Thoracic aorta (tissue), 2 donors: ENCODE results near the gene CHIC2. TPM values are rescaled to one million over a fixed set of nuclear protein-coding genes. Genes with fewer than 3 reads are reported as not detected.

Source experiments
- ATAC-seq: fragments of 150-250 bp; one replicate; pipeline ENCODE4 v1.8.0; 2017; ENCODE audit warnings: low read depth; ENCODE audit not compliant: insufficient number of reproducible peaks, low FRiP score
- DNase-seq: peaks from one replicate; pipeline ENCODE4 v3.0.0-alpha.2; 2020; ENCODE audit warnings: low spot score
- H3K27ac ChIP-seq, 2 donors: fragments of 200-600 bp; sonication (generic); 1 replicate in 1 of 2; 2 replicates in 1 of 2; pipeline ENCODE4 v1.5.1; 2016; ENCODE audit warnings: mild to moderate bottlenecking in 2 of 2, moderate library complexity in 2 of 2
- H3K27me3 ChIP-seq: fragments of 200-600 bp; sonication (generic); replicated peaks from 2 replicates; pipeline ENCODE4 v1.6.0; 2016; ENCODE audit warnings: mild to moderate bottlenecking; ENCODE audit not compliant: insufficient read depth
- H3K36me3 ChIP-seq: fragments of 200-600 bp; sonication (generic); one replicate; pipeline ENCODE4 v1.5.1; 2016
- H3K4me1 ChIP-seq, 2 donors: fragments of 200-600 bp; sonication (generic); 1 replicate in 1 of 2; 2 replicates in 1 of 2; pipeline versions ENCODE4 v1.5.1 to v1.6.0; 2016; ENCODE audit warnings: low read depth in 2 of 2, mild to moderate bottlenecking in 1 of 2; ENCODE audit not compliant: control insufficient read depth in 1 of 2
- H3K4me3 ChIP-seq: fragments of 200-600 bp; sonication (generic); 2 replicates; pipeline ENCODE4 v1.5.1; 2016; ENCODE audit warnings: mild to moderate bottlenecking
- H3K9me3 ChIP-seq: fragments of 200-600 bp; sonication (generic); 2 replicates; pipeline ENCODE4 v1.5.1; 2016
- CTCF ChIP-seq: fragments of 200-600 bp; sonication (generic); IDR thresholded peaks from one replicate; pipeline ENCODE4 v1.5.1; 2019; ENCODE audit warnings: antibody characterized with exemption
- total RNA-seq, 2 donors: library from RNA; depleted of rRNA; stranded (reverse); fragments of >200 nt; gene quantifications; one replicate each; pipeline versions ENCODE4 v1.1.0 to v1.2.3, GENCODE V29; 2016

CHIC2 gene
- total RNA-seq, 2 donors from 2014 or later = 52.8 to 75.0 TPM

GRCh38 chr4:53962516-53963225, 101.7 kb downstream of the CHIC2 start:
- H3K27ac ChIP-seq = no peak overlapping the region
- ATAC-seq = no peak
- no peaks in the 10 kb centered on the region for H3K36me3 ChIP-seq
- no peaks in the 10 kb centered on the region for H3K9me3 ChIP-seq
- H3K27me3 ChIP-seq = no peaks in the 10 kb centered on the region
- H3K4me3 ChIP-seq = no peak overlapping the region
- H3K4me1 ChIP-seq = no peaks in the 10 kb centered on the region
- no peak for DNase-seq
- TF ChIP-seq CTCF = no peak

GRCh38 chr4:53961351-53961750, 103.1 kb downstream of the CHIC2 start:
- no peak for ATAC-seq
- no peak for TF ChIP-seq CTCF
- Histone ChIP-seq H3K36me3 (no peaks in the 10 kb centered on the region), H3K27ac (no peak overlapping the region), H3K4me1 (no peaks in the 10 kb centered on the region), H3K4me3 (no peak overlapping the region), H3K9me3 (no peaks in the 10 kb centered on the region), H3K27me3 (no peaks in the 10 kb centered on the region)
- no peak for DNase-seq

- no peak for ATAC-seq
- no peak for DNase-seq
- H3K27ac ChIP-seq = no peak overlapping the region
- TF ChIP-seq CTCF = no peak
- no peaks in the 10 kb centered on the region for H3K4me1 ChIP-seq
- no peaks in the 10 kb centered on the region for H3K27me3 ChIP-seq
- H3K36me3 ChIP-seq = no peaks in the 10 kb centered on the region
- H3K9me3 ChIP-seq = no peaks in the 10 kb centered on the region
- H3K4me3 ChIP-seq = no peak overlapping the region
Observed at GRCh38 chr4:53960843-53961242, 103.6 kb downstream of the CHIC2 start.

Other genes starting within 250 kb of the CHIC2 start
- gene GSX2, start 35.6 kb upstream of the CHIC2 start, total RNA-seq = not detected
- gene PDGFRA, start 164.7 kb upstream of the CHIC2 start, total RNA-seq = 100 to 1,000 TPM; 133 to 268 TPM